GM21737 (cell line): ENCODE data around the gene ELP2.
A peak's percentile ranks its signal among the peaks of the same experiment; 100 is the strongest.

ENCODE experiments used
- ATAC-seq: cut with Tn5 transposase; IDR thresholded peaks from one replicate; pipeline ENCODE4 v1.9.1; 2021; ENCODE audit warnings: mild to moderate bottlenecking, moderate library complexity; ENCODE audit not compliant: unreplicated experiment

The ELP2 gene

DNA sequence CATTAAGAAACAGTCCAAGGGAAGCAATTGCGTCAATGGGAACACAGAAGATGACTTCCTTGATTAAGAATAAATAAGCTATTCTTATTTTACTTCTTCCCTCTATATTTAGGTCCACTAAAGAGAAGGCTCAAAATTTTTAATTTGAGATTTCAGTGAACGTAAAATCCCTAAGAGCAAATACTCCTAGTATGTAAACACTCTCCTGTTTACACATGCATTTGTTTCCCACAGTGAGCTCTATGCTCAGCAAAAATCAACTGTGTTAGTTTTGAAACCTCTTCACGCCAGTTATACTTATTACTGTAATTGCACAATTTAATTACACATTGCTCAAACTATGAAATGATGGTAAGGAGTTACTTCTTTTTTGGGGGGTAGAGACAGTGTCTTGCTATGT lies 9.4 kb upstream of the ELP2 start:
- ATAC-seq: no peak

DNA sequence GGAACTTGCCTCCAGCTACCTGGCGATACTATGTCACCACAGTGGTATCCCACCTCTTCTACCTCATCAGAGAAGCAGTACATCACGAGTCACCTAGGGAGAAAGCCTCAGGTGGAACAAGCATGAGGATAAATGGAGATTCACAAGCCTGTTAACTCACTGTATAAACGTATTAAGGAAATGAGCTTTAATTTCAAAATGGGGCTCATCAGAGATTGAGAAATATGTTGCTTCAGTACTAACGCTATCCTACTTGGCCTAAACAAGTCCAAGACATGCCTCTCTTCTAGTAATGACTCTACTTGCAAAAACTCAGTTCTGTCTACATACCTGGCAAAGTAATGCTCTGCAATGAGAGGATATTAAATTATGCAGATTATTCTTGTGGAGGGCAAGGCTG lies 4.9 kb upstream of the ELP2 start:
- ATAC-seq: no peak

DNA sequence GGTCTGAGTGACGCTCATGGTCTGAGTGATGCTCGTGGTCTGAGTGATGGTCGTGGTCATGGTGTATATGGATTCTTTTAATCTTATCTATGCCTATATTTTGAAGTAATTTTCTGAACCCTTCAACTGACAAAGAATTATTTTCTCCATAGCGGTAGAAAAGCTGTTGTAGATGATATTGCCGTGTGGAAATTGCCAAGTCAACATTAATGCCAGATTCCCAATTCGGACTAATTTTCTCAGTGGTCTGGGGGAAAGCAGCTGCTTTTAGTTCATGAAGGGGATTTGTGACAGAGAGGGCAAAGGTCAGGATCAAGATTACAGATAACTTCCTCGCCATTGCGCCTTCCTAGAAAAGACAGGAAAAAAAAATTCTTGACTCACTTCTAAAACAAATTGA lies 3.0 kb upstream of the ELP2 start:
- ATAC-seq: no peak

- ATAC-seq: no peak
Observed at GRCh38 chr18:36127836-36128529, 1.7 kb upstream of the ELP2 start.

DNA sequence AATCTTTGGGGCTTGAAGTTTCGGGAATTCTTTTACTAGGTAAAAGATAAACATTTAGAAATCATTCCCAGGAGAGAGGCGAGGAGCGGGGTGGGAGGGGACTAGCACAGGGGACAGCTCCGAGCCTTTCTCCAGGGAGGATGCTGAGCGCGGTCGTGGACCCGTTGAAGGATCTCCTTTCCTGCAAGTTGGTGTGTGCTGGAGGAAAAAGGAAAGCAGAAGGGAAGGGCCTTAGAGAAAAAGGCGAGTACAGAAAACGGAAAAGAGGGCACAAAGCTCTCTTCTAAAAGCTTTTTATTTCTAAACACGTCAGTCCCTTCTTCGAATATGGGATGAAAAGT lies 1.2 kb upstream of the ELP2 start:
- ATAC-seq: no peak

DNA sequence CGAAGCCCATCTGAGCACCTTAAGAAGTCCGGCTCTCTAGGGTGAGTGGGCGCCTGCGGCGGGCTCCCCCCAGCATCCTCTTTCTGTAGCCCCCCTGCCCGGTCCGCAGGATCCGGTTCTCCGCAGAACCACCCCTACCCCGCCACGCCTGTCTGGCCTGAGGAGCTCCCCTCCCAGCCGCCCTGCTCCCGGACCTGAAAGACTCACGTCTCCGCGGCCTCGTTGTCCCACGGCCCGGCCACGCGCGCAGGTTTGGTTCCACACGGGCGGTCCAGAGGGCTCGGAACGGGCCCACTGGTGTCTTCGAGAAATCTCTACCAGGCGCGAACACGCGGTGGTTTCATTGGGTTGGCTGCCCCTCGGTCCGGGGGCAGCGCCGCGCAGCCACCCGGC lies 796 bp upstream of the ELP2 start:
- ATAC-seq: peak; percentile 27

DNA sequence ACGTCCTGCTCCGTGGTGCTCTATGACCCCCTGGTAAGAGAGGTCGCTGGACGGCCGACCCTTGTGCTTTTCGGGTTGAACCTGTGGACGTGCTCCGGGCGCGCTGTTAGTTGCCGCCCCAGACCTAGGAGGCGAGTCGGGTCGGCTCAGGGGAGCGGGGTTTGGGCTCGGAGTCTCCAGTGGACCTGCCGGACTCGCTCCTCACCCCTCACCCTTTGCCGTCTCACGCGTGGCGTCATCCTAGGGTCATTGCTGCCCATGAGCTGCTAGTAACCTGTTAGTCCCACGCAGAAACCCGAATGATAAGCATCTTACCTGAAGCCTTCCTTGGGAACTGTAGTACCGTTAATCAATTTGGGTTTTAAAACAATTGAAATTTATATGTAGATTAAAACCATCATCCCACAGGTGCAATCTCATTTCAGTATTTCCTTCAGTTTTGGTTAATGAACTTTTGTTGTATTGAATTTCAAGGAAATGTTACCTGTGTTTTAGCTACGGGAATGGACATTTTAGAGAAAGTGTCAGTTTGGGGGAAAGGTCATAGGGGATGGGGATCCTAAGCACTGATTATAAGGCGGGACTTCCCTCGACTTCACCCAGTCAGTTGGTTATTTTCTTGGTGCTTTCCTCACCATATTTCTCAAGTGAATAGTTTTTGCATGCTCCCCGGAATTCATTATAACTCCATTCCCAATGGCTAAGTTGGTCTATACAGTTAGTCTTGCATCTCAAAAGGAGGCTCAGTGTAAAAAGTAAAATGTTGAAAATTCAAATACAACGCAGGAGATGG lies 536 bp downstream of the ELP2 start:
- ATAC-seq: peak; percentile 14

- ATAC-seq: no peak
Observed at GRCh38 chr18:36130883-36131653, 1.4 kb downstream of the ELP2 start.

DNA sequence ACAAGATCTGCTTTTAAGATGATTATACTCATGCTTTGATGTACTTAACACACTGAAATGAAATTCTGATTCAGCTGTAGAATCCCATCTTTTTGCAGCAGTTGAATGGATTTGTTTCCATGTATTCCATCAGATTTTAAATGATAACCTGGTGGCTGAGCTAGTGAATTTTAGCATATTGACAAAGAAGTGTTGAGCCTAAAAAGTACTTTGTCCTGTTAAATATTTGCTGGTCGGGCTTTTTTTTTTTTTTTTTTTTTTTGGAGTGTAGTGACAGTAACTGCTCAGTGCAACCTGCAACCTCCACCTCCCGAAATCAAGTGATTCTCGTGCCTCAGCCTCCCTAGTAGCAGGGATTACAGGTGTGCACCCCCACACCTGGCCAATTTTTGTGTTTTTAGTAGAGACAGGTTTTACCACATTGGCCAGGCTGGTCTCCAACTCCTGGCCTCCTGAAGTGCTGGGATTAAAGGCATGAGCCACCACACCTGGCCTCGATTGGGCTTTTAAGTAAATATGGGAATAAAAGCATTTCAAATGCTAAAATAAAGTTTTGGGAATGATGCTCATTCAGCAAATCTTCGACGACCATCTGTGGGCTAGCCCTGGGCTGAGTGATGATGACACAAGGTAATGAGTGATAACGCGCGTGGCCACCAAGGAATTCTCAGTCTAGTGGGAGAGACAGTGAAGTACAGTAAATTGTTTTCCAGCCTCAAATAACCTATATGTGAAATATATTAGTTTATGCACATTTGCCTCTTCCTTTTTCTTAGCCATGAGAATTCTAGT lies 2.2 kb downstream of the ELP2 start:
- ATAC-seq: no peak

- no peak for ATAC-seq
Observed at GRCh38 chr18:36132756-36133155, 3.1 kb downstream of the ELP2 start.

- ATAC-seq: no peak
Observed at GRCh38 chr18:36135264-36135663, 5.6 kb downstream of the ELP2 start.

GRCh38 chr18:36139245-36139644 lies 9.5 kb downstream of the ELP2 start:
- ATAC-seq: no peak

DNA sequence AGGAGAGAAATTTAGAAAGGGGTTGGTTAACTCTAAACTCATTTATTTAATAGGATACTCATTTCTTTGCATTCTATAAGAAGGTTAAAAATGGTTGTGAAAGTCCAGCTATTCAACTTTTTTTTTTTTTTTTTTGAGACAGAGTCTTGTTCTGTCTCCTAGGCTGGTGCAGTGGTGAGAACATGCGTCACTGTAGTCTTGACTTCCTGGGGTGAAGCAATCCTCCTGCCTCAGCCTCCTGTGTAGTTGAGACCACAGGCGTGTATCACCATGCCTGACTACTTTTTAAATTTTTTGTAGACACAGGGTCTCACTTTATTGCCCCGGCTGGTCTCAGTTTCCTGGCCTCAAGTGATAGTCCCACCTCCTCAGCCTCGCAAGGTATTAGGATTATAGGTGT lies 11.9 kb downstream of the ELP2 start:
- ATAC-seq: no peak

GRCh38 chr18:36142751-36143150 lies 13.1 kb downstream of the ELP2 start:
- no peak for ATAC-seq

GRCh38 chr18:36143391-36143790 lies 13.7 kb downstream of the ELP2 start:
- no peak for ATAC-seq

DNA sequence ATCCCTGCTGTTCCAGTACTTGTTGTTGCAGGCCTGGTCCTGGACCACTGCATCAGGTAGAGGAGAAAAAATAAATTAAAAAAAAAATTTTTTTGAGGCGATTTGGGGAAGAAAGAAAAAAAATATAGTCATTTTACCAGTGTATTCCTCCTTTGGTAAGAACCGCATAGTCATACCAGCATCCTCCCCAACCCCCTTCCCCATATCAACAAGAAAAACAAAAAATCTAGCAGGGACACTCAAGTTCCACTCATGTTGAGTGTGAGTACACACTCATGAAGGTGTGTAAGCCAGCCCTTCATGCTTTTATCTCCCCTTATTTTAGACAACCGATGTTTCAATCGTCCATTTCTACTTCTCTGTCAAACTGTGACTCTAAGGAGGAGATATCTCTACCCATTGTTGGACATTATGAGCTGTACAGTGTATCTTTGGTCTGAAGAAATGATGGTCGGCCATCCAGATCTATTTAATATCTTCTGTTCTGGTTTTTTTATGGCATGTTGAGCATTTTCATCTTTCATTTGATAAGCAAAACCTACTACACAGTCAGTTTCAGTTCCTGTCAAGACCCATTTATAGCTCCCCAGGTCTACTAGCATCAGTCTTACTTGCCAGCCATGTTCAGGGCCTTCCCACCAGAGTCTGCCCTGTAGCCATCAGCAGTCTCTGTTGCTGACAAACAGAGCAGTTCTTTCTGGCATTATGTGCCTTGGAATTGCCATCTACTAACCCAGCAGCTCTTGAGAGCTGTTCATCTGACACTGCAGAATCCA lies 20.0 kb downstream of the ELP2 start:
- ATAC-seq: peak; percentile 88

DNA sequence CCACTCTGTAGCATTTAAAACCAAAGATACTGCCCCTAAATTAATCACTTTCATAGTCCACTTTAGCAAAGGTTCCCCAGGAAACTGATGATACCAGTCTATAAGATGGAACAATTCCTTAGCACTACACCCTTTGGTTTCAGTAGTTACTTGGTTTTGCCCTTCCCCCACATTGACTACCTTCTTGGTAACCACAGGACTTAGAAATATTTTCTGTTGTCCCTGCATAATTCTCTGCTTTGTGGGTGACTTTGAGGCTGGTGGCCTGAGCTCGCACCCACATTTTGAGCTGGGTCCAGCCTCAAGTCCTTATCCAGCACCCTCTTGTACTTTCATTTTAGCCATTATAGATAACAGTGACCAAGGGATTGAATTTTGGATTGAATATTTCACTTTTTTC lies 23.1 kb downstream of the ELP2 start:
- no peak for ATAC-seq

GRCh38 chr18:36153203-36153602 lies 23.5 kb downstream of the ELP2 start:
- no peak for ATAC-seq

DNA sequence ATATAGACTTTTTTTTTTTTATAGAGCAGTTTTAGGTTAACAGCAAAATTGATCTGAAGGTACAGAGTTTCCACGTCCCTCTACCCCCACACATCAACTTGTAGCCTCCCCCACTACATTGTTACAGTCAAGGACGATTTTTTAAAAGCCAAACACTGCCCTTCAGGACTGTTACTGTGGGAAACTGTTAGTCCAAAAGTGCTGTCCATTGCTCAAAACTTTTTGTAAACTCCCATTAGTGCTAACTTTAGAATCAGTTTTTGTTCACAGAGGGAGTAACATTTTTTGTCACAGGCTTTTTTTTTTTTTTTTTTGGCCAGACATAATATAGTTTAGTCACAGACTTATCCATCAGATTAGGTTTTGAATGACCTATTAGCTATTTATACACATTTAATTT lies 24.1 kb downstream of the ELP2 start:
- ATAC-seq: no peak
